Activated CD4-positive, alpha-beta T cell treated with anti-CD3 and anti-CD28 coated beads, Interleukin-2, amount 50 U/mL, for 16 hours (primary cell): ENCODE data around the gene DIAPH3.

Experiments
- DNase-seq: peaks from one replicate; pipeline ENCODE4 v3.0.0-alpha.2; 2020

DIAPH3 gene

DNA sequence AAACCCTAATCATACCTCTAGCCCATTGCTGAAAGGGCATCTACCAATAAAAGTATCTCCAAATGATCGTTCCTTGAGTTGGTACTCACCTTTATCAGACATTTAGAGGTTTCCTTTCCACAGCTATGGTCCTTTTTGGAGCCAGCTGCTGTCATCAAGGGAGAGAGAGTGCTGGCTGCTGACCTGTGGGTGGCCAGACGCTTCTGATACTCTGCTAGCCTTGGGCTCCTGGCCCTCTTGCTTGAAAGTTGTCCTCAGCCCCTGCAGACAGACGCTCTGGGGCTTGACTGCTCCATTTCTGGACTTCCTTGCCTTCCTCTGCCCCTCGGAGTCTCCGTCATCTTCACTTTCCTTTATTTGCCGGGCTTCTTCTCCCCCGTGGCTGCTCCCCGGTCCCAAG is 499.1 kb downstream of the DIAPH3 start:
- no peak for DNase-seq

DNA sequence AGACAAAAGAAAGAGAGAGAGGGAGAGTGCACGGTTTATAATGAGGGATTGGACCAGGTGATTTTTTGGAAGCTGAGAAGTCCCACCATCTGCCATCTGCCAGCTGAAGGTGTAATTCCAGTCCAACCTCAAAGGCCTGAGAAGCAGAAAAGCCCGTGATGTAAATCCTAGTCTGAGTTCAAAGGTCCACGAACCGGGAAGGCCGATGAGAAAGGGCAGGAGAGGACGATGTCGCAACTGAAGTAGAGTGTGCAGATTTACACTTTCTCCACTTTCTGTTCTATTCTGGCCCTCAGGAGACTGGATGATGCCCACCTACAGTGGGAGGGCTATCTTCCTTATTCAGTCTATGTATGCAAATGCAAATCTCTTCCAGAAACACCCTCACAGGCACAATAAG is 500.0 kb downstream of the DIAPH3 start:
- DNase-seq = no peak

- DNase-seq = no peak
These were observed 503.1 kb downstream of the DIAPH3 start for GRCh38 chr13:59660582-59660981.

DNA sequence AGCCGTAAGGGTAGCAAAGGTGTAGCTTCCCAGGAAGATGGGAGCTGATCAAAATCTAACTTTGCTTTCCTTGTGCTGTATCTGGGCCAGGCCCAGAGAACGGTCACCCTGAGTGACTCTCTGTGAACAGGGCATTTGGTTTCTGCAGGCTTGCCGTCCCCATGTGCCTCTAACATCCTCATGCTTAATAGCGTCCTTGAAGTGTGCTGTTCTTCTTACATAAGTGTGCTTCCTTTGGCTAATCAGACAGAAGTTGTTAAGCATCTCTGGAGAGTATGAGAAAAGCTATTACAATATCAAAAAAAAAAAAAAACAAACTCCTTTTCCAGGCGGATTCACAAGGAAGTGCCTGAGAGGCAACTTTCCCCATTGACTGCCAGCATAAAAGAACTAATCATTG is 503.7 kb downstream of the DIAPH3 start:
- DNase-seq = no peak

GRCh38 chr13:59658738-59659330 is 504.9 kb downstream of the DIAPH3 start:
- DNase-seq = no peak

GRCh38 chr13:59658027-59658737 is 505.5 kb downstream of the DIAPH3 start:
- no peak for DNase-seq

- DNase-seq = no peak
These were observed 509.8 kb downstream of the DIAPH3 start for GRCh38 chr13:59653916-59654315.

- no peak for DNase-seq
These were observed 512.2 kb downstream of the DIAPH3 start for GRCh38 chr13:59651479-59651878.

- no peak for DNase-seq
These were observed 519.7 kb downstream of the DIAPH3 start for GRCh38 chr13:59643906-59644626.

- DNase-seq = no peak
These were observed 520.3 kb downstream of the DIAPH3 start for GRCh38 chr13:59643364-59643841.

DNA sequence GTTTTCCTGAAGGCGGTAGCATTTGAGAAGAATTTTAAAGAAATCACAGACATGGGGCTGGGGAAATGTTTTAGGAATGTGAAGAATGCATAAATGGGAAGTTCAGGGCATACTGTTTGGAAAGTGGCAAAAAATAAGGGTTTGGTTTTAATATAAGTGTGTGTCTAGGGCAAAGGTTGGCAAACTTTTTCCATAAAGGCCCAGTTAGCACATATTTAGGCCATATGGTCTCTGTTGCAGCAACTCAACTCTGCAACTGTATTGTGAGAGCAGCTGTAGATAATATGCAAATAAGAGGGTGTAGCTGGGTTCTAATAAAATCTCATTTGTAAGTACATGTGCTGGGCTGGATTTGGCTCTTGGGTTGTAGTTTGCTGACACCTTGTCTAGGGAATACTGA is 521.9 kb downstream of the DIAPH3 start:
- DNase-seq = no peak

DNA sequence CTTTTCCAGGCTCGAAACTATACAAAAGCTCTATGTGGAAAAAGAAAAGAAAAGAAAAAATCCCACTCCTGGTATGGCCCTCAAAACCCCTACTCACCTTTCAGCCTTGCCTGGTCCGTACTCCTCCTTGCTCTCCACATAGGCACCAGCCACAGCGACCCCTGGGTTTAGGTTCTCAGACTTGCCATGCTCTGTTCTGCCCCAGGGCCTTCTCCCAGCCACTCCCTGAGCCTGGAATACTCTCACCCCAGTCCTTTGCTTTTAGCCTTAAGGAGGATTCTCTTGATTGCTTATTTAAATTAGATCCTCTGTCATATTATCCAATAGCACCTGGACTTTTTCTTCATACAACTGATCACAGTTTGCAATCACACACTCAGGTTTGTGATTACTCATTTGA is 522.5 kb downstream of the DIAPH3 start:
- no peak for DNase-seq

- DNase-seq = no peak
These were observed 525.3 kb downstream of the DIAPH3 start for GRCh38 chr13:59638404-59638803.

DNA sequence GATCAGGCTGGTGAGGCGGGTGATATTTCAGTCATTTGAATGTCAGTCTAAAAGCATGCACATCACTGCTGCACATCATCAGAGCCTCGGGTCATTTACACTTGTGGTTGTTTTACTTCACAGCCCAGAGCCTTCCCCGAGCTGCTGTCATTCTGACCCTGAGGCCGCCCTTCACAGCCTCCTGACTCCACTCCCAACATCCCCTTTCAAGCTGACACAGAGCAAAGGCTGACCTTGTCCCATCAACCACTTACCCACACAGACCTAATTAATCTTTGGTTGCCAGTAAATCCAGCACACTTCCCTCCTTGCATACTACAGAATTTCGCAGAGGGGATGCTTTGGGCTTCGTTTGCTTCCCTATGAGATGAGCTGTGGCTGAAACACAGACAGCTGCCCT is 528.1 kb downstream of the DIAPH3 start:
- no peak for DNase-seq

- no peak for DNase-seq
These were observed 530.4 kb downstream of the DIAPH3 start for GRCh38 chr13:59633290-59633689.

DNA sequence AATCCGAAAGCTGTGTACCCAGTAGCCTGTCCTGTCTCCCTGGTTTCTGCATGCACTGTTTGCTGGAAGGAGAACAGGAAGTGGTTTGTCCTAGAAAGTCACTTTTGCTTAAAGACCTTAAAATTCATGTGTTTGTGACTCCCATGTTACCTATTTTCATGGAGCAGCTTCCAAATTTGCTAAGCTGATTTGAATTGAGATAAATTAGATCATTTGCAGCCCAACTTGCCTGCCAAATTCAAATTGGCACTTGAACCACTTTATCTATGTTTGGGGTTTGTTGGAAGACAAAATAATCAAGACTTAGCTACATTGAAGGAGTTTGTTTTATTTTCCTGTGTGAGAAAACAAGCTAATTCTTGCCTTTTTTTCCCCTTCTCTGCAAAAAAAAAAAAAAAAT is 532.5 kb downstream of the DIAPH3 start:
- no peak for DNase-seq

- DNase-seq = no peak
These were observed 538.6 kb downstream of the DIAPH3 start for GRCh38 chr13:59625111-59625510.

DNA sequence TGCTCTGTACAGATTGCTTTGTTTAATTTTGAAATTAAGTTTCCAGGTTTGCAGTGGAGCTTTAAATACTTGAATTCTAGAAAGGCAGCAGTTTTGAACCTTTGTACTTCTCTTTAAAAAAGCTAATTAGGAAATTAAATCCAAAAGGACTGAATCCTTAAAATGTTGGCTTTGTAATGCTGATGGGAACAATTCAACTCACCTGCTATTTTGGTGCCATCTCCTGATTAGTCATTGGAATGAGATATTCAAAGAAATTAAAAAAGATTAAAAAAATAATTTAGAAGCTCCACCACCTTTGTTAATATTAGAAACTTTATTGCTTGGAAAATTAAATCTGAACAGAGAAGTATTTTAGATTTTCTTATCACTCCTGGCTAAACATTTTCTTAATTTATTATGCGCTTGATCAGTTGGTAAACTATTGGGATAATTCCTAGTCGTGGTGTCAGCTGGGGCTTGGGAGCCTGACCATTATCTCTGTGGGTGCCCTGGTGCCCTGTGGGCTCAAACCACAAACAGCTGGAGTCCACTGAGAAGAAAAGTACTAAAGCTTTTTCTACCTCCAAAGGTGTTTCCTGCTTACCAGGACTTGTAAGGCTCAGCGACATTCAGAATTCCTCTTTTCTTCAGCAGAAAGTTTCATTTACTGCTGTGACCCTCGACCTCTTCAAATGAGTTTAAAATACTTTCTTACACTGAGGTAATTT is 540.4 kb downstream of the DIAPH3 start:
- no peak for DNase-seq

GRCh38 chr13:59621773-59622172 is 542.0 kb downstream of the DIAPH3 start:
- DNase-seq = no peak
